GM21576 (cell line): ENCODE results near the gene TULP4.
A peak's percentile ranks its signal among the peaks of the same experiment; 100 is the strongest.
"Not testable (repeated sequence)": the region's sequence is repeated elsewhere in the genome, so short reads cannot be mapped to it uniquely, and the experiment has no call there.

ENCODE experiments used
- ATAC-seq: cut with Tn5 transposase; IDR thresholded peaks from one replicate; pipeline ENCODE4 v1.9.1; 2021; ENCODE audit warnings: mild to moderate bottlenecking, moderate library complexity; ENCODE audit not compliant: unreplicated experiment

Gene TULP4

GRCh38 chr6:158292016-158292415, 20.2 kb upstream of the TULP4 start:
- no peak for ATAC-seq

- ATAC-seq, result peak; percentile 34
Observed at GRCh38 chr6:158293122-158293521, 19.1 kb upstream of the TULP4 start.

DNA sequence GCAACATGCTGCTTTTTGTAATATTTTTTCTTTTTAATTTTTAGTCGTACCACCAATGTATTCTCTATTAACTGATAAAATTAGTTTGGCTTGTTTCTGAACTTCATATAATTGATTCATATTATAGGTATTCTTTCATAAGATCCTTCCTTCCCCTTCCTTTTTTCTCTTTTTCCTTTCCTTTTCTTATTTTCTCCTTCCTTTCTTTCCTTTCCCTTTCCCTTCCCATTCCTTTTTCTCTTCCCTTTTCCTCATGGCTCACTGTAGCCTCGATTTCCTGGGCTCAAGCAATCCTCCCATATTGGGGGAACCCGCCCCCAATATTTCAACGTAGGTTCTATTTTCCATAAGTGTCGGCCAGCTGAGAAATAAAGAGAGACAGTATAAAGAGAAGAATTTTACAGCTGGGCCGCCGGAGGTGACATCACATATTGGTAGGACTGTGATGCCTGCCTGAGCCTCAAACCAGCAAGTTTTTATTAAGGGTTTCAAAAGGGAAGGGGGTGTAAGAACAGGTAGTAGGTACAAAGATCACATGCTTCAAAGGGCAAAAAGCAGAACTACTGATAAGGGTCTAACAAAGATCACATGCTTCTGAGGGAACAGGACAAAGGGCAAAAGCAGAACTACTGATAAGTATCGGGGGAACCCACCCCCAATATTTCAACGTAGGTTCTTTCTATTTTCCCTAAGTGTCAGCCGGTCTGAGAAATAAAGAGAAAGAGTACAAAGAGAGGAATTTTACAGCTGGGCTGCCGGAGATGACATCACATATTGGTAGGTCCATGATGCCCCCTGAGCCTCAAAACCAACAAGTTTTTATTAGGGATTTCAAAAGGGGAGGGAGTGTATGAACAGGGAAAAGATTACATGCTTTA, 16.1 kb upstream of the TULP4 start:
- ATAC-seq, result not testable (repeated sequence)

GRCh38 chr6:158296854-158297324, 15.4 kb upstream of the TULP4 start:
- ATAC-seq, result not testable (repeated sequence)

- ATAC-seq, result not testable (repeated sequence)
Observed at GRCh38 chr6:158297657-158298056, 14.6 kb upstream of the TULP4 start.

DNA sequence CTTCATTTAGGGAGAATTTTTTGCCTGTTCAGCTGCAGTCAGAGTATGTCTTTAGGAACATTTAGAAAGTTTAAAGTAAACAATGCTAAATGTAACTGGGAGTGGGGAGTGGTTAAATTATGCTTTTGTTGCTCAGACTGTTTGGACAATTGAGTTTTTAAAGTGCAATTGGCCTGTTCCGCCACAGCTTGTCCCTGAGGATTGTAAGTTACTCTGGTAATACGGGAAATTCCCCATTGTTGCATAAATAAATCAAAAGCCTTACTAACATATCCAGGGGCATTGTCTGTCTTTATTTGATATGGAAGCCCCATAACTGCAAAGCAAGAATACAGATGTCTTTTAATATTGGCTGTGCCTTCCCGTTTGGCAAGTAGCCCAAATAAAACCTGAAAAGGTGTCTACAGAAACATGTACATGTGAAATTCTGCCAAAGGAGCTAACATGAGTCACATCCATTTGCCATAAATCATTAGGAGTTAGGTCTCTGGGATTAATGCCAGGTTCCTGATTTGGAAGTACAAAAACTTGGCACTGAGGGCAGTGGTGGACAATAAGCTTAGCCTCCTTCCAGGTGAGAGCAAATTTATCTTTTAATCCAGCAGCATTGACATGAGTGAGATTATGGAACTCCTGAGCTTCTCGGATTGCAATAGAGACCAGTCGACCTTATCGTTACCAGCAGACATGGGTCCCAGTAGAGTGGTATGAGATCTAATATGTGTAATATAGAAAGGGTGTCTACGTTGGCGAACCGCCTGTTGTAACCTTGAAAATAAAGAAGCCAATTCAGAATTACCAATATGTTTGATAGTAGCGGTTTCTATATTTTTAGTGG, 11.7 kb upstream of the TULP4 start:
- ATAC-seq, result not testable (repeated sequence)

DNA sequence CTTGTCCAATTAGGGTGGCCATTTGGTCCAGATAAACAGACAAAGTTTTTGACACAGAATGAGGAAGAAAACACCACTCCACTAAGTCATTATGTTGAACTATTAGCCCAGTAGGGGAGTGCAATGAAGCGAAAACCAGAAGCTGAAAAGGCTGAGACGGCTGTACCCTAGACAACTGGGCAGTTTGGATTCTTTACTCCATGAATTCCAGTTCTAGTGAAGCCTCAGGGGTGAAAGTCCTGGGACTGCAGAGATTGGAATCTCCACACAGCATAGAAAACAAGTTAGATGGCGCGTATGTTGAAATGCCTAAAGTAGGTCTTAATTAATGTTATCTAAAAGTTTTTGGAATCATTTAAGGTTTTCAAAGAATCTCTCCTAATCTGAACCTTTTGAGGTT, 10.7 kb upstream of the TULP4 start:
- ATAC-seq, result not testable (repeated sequence)

DNA sequence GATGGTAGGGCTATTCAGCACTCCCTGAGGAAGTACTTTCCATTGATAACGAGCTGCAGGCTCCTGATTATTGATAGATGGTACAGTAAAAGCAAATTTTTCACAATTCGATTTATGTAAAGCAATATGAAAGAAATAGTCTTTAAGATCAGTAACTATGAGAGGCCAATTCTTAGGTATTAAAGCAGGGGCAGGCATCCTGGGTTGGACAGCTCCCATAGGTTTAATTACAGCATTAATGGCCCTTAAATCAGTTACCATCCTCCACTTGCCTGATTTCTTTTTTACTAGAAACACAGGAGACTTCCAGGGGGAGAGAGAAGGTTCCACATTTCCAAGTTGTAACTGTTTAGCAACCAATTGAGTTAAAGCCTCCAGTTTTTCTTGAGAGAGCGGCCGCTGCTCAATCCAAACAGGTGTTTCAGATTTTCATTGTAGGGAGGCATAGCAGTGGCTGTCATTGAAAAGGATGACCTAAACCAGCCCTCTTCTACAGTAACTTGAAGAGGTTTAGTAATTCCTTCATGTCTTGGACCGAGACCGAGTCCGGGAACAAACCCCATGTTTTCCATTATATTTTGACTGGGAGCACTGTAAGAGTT, 10.0 kb upstream of the TULP4 start:
- not testable (repeated sequence) for ATAC-seq

GRCh38 chr6:158303210-158303731, 9.0 kb upstream of the TULP4 start:
- no peak for ATAC-seq

GRCh38 chr6:158304254-158304653, 8.0 kb upstream of the TULP4 start:
- ATAC-seq, result no peak

GRCh38 chr6:158309814-158310213, 2.5 kb upstream of the TULP4 start:
- no peak for ATAC-seq

GRCh38 chr6:158311193-158311592, 1.1 kb upstream of the TULP4 start:
- ATAC-seq, result no peak

DNA sequence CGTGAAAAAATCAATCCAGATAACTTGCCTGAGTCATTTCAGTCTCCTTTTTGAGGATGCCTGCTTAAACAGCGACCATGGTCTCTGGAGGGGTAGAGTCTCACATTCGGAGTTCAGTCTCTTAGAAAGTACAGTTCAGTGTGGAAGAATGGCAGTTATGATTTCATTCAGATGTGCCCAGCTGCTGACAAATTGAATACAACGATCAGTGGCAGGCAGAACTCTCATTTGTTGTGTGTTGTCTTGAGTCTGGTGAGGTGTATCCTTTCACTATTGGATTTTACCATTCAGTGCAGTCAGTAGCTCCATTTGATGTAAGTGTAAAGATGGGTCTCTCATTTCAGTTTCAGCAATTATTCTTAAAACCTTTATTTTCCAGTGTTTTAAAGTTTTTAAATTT, 639 bp upstream of the TULP4 start:
- ATAC-seq, result no peak

DNA sequence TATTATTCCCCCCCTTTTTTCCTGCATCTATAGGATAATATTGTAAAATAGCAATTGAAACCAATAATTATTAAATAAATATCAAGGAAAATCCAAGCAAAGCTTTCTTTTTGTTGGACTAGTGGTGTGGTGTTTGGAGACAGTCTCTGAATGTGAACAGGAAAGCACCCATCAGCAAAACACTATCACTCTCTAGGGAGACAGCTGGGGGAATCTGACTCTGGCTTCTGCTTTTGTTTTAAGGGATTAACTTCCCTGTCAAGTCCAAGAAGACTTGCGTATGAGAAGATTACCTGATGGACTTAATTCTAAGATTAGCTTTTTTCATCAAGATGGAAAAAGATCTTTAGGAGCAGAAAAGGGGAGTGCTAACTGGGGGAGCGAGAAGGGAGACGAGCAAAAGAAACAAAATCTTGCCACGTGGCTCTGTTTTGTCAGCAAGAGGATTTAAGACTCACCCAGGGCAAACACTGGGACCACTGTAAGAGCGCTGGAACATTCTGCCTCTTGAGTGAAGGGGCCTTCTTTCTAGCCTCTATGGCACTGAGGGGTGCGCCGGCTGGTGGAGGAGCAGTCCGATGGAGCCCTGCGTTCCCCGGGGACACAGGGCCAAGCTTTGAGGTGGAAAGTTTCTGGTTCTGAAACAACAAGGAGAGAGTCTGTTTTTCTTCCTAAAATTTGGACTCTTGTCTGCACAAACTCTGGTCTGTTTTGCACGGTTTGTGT, 570 bp downstream of the TULP4 start:
- ATAC-seq, result no peak

- ATAC-seq, result peak; percentile 54
Observed at GRCh38 chr6:158313989-158314388, 1.7 kb downstream of the TULP4 start.

DNA sequence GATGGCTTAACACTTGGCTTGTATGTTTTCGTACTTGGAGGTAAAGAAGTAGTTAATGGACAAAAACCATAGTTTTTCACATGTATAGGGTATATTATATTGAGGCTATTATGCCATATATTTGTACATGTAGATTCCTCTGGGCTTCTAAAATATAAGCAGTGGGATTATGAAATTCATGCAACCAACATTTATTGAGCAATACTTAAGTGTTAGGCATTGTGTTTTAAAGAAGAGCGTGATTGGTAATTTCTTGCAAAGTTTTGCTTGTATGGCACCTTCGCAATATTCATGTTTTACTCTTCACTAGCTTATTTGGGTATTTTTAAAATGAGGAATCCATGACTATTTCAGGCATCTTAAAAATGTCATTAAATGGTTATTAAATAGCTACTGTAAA, 2.5 kb downstream of the TULP4 start:
- ATAC-seq, result no peak

GRCh38 chr6:158316022-158316421, 3.8 kb downstream of the TULP4 start:
- no peak for ATAC-seq

DNA sequence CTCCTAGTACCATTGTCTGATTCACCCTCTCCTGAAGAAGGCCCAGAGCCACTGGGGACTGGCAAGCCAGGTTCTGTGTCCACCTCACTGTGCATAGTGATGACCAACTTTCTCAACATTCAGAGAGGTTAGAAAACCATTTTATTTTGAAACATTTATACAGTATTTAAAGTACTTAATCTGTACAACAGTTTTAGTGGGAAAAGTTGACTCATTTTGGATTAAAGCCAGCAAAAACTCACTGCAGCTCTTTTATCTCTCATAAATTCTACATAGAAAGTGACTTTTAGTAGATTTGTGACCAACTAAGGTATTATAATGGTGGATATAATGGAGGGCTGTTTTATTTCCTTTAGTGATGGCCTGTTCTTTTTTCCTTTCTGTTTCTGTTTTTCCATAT, 9.7 kb downstream of the TULP4 start:
- no peak for ATAC-seq

DNA sequence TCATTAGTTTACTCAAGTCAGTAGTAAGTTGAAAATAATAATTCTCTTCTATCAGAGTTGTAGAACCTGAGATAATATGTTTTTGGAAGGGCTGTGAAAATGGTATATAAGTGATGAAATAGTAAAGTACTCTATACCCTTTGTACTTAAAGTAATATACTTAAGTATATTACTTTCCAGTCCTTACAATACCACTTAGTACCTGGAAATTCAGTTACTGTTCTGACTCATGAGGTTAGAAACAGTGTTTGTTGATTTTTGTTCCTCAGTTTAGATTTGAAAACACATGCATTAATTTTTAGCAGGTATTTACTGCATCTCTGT, 10.1 kb downstream of the TULP4 start:
- no peak for ATAC-seq

DNA sequence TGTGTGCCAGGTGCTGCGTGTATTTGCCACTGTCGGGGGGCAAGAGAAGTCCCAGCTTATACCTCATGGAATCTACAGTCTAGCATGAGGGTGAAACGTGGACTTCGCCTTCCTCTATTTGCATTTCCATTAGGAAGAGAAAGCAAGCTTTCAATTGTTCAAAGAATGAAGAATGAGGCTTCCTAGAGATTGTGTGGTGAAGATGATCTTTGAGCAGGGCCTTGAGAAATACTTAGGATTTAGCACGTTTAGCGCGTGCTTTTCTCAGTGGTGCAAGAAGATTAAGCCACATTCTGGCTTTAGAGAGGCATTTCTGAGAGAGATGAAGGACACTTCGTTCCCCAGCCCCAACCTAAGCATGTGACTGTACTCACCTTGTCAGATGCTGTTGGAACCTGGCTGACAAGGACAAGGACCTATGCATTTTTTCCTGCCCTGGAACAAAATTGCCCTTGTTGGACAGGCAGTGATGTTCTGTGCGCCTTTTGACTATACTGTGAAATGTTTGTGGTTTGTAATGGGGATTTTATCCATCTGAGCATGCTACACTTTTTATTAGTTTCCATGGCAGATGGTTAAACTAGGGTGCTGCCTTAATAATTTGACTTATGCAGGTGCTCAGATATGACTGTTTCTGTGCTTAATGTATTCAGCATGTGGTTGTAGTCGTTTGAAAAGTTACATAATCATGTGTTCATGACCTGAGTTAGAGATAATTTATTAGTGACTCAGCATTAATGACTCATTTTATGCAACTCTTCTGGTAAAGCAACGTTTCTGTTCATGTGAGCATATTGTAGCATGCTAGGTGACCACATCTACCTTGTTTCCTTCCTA, 10.7 kb downstream of the TULP4 start:
- ATAC-seq, result peak; percentile 47
